Measurements from ENCODE around the gene SSH3.

SSH3 gene

GRCh38 chr11:67349928-67350465 lies 46.7 kb downstream of the SSH3 start:
- WGBS, 2 experiments = 92 to 96% methylated on average over 4 of the region's 4 CpGs

GRCh38 chr11:67351275-67352005 lies 48.1 kb downstream of the SSH3 start:
- no peak overlapping the region for H3K27ac ChIP-seq (ENCODE audit: insufficient read depth, low read depth, low read length, poor library complexity, severe bottlenecking)
- peaks cover 25% of the 10 kb centered on the region for H3K4me1 ChIP-seq (ENCODE audit: control insufficient read depth, insufficient read depth, low read length)
- H3K36me3 ChIP-seq (ENCODE audit: control insufficient read depth, insufficient read depth, low read length) = no peaks in the 10 kb centered on the region
- 57 to 62% methylated on average over 11 of the region's 11 CpGs for WGBS, 2 experiments
- H3K27me3 ChIP-seq (ENCODE audit: control insufficient read depth, insufficient read depth, low read length, poor library complexity, severe bottlenecking) = no peaks in the 10 kb centered on the region
- H3K4me3 ChIP-seq (ENCODE audit: insufficient read depth, low read depth, low read length) = no peak overlapping the region
- H3K9me3 ChIP-seq (ENCODE audit: control insufficient read depth, low read length) = no peaks in the 10 kb centered on the region

More at GRCh38 chr11:67349928-67350465, 46.7 kb downstream of the SSH3 start:
- no peaks in the 10 kb centered on the region for H3K36me3 ChIP-seq (ENCODE audit: control insufficient read depth, insufficient read depth, low read length)
- H3K27ac ChIP-seq (ENCODE audit: insufficient read depth, low read depth, low read length, poor library complexity, severe bottlenecking) = no peak overlapping the region
- H3K4me1 ChIP-seq (ENCODE audit: control insufficient read depth, insufficient read depth, low read length) = peaks cover 20% of the 10 kb centered on the region
- no peak overlapping the region for H3K4me3 ChIP-seq (ENCODE audit: insufficient read depth, low read depth, low read length)
- H3K9me3 ChIP-seq (ENCODE audit: control insufficient read depth, low read length) = no peaks in the 10 kb centered on the region
- no peaks in the 10 kb centered on the region for H3K27me3 ChIP-seq (ENCODE audit: control insufficient read depth, insufficient read depth, low read length, poor library complexity, severe bottlenecking)

- peak overlapping the region; percentile 73 for H3K27ac ChIP-seq (ENCODE audit: insufficient read depth, low read depth, low read length, poor library complexity, severe bottlenecking)
- no peaks in the 10 kb centered on the region for H3K9me3 ChIP-seq (ENCODE audit: control insufficient read depth, low read length)
- peaks cover 30% of the 10 kb centered on the region for H3K4me1 ChIP-seq (ENCODE audit: control insufficient read depth, insufficient read depth, low read length)
- no peaks in the 10 kb centered on the region for H3K27me3 ChIP-seq (ENCODE audit: control insufficient read depth, insufficient read depth, low read length, poor library complexity, severe bottlenecking)
- no peaks in the 10 kb centered on the region for H3K36me3 ChIP-seq (ENCODE audit: control insufficient read depth, insufficient read depth, low read length)
- 36 to 37% methylated on average over 25 of the region's 25 CpGs for WGBS, 2 experiments
- peak overlapping the region; percentile 61 for H3K4me3 ChIP-seq (ENCODE audit: insufficient read depth, low read depth, low read length)
These were observed 49.4 kb downstream of the SSH3 start for GRCh38 chr11:67352546-67353316.

- no peaks in the 10 kb centered on the region for H3K36me3 ChIP-seq (ENCODE audit: control insufficient read depth, insufficient read depth, low read length)
- H3K27me3 ChIP-seq (ENCODE audit: control insufficient read depth, insufficient read depth, low read length, poor library complexity, severe bottlenecking) = no peaks in the 10 kb centered on the region
- peaks cover 30% of the 10 kb centered on the region for H3K4me1 ChIP-seq (ENCODE audit: control insufficient read depth, insufficient read depth, low read length)
- peak within 1 kb of the TSS; percentile 73 for H3K27ac ChIP-seq (ENCODE audit: insufficient read depth, low read depth, low read length, poor library complexity, severe bottlenecking)
- 0% methylated on average over 37 of the region's 37 CpGs for WGBS, 2 experiments
- H3K9me3 ChIP-seq (ENCODE audit: control insufficient read depth, low read length) = no peaks in the 10 kb centered on the region
- peak within 1 kb of the TSS; percentile 61 for H3K4me3 ChIP-seq (ENCODE audit: insufficient read depth, low read depth, low read length)
These were observed 50.2 kb downstream of the SSH3 start, which contains the start of gene POLD4 for GRCh38 chr11:67353317-67354074. Gene POLD4, minus strand, starts transcription at chr11:67353546. Its CDS starts 147 bp downstream, at chr11:67353399.

GRCh38 chr11:67354075-67355022 lies 51.0 kb downstream of the SSH3 start:
- H3K9me3 ChIP-seq (ENCODE audit: control insufficient read depth, low read length) = no peaks in the 10 kb centered on the region
- peak overlapping the region; percentile 61 for H3K4me3 ChIP-seq (ENCODE audit: insufficient read depth, low read depth, low read length)
- WGBS, 2 experiments = 48 to 51% methylated on average over 7 to 8 of the region's 8 CpGs
- H3K4me1 ChIP-seq (ENCODE audit: control insufficient read depth, insufficient read depth, low read length) = peaks cover 30% of the 10 kb centered on the region
- H3K27ac ChIP-seq (ENCODE audit: insufficient read depth, low read depth, low read length, poor library complexity, severe bottlenecking) = peak overlapping the region; percentile 55
- no peaks in the 10 kb centered on the region for H3K27me3 ChIP-seq (ENCODE audit: control insufficient read depth, insufficient read depth, low read length, poor library complexity, severe bottlenecking)
- no peaks in the 10 kb centered on the region for H3K36me3 ChIP-seq (ENCODE audit: control insufficient read depth, insufficient read depth, low read length)

GRCh38 chr11:67355023-67355793 lies 51.9 kb downstream of the SSH3 start:
- Histone ChIP-seq H3K9me3 (ENCODE audit: control insufficient read depth, low read length) (no peaks in the 10 kb centered on the region), H3K4me3 (ENCODE audit: insufficient read depth, low read depth, low read length) (no peak overlapping the region), H3K27me3 (ENCODE audit: control insufficient read depth, insufficient read depth, low read length, poor library complexity, severe bottlenecking) (no peaks in the 10 kb centered on the region), H3K4me1 (ENCODE audit: control insufficient read depth, insufficient read depth, low read length) (peaks cover 30% of the 10 kb centered on the region), H3K27ac (ENCODE audit: insufficient read depth, low read depth, low read length, poor library complexity, severe bottlenecking) (no peak overlapping the region), H3K36me3 (ENCODE audit: control insufficient read depth, insufficient read depth, low read length) (no peaks in the 10 kb centered on the region)
- 86 to 87% methylated on average over 11 of the region's 11 CpGs for WGBS, 2 experiments

GRCh38 chr11:67355794-67356386 lies 52.6 kb downstream of the SSH3 start:
- 79 to 81% methylated on average over 4 of the region's 4 CpGs for WGBS, 2 experiments
- H3K9me3 ChIP-seq (ENCODE audit: control insufficient read depth, low read length) = no peaks in the 10 kb centered on the region
- no peak overlapping the region for H3K27ac ChIP-seq (ENCODE audit: insufficient read depth, low read depth, low read length, poor library complexity, severe bottlenecking)
- H3K4me3 ChIP-seq (ENCODE audit: insufficient read depth, low read depth, low read length) = no peak overlapping the region
- no peaks in the 10 kb centered on the region for H3K36me3 ChIP-seq (ENCODE audit: control insufficient read depth, insufficient read depth, low read length)
- peaks cover 30% of the 10 kb centered on the region for H3K4me1 ChIP-seq (ENCODE audit: control insufficient read depth, insufficient read depth, low read length)
- H3K27me3 ChIP-seq (ENCODE audit: control insufficient read depth, insufficient read depth, low read length, poor library complexity, severe bottlenecking) = no peaks in the 10 kb centered on the region

GRCh38 chr11:67356387-67356863 lies 53.1 kb downstream of the SSH3 start:
- H3K4me1 ChIP-seq (ENCODE audit: control insufficient read depth, insufficient read depth, low read length) = peaks cover 30% of the 10 kb centered on the region
- 41 to 42% methylated on average over 4 of the region's 4 CpGs for WGBS, 2 experiments
- no peak overlapping the region for H3K27ac ChIP-seq (ENCODE audit: insufficient read depth, low read depth, low read length, poor library complexity, severe bottlenecking)
- H3K9me3 ChIP-seq (ENCODE audit: control insufficient read depth, low read length) = no peaks in the 10 kb centered on the region
- no peaks in the 10 kb centered on the region for H3K27me3 ChIP-seq (ENCODE audit: control insufficient read depth, insufficient read depth, low read length, poor library complexity, severe bottlenecking)
- no peak overlapping the region for H3K4me3 ChIP-seq (ENCODE audit: insufficient read depth, low read depth, low read length)
- no peaks in the 10 kb centered on the region for H3K36me3 ChIP-seq (ENCODE audit: control insufficient read depth, insufficient read depth, low read length)
